Gastrocnemius medialis (tissue), 4 donors: ENCODE measurements around the gene PRSS1. TPM values are rescaled to one million over a fixed set of nuclear protein-coding genes. Genes with fewer than 3 reads are reported as not detected.
"Not testable (repeated sequence)": the region's sequence is repeated elsewhere in the genome, so short reads cannot be mapped to it uniquely, and the experiment has no call there.

Source experiments
- ATAC-seq, 2 donors: fragments of 150-250 bp; one replicate each; pipeline ENCODE4 v1.9.1; 2016
- DNase-seq, 2 donors: peaks; one replicate each; pipeline ENCODE4 v3.0.0-alpha.2; 2019
- H3K27ac ChIP-seq, 4 donors: fragments of 200-600 bp; sonication (generic); 1 replicate in 1 of 4; 2 replicates in 3 of 4; pipeline ENCODE4 v1.5.1; 2016 to 2018; ENCODE audit warnings: mild to moderate bottlenecking in 2 of 4, moderate library complexity in 1 of 4
- H3K27me3 ChIP-seq, 3 donors: fragments of 200-600 bp; sonication (generic) in 2 of 3; 1 replicate in 1 of 3; 2 replicates in 2 of 3; pipeline versions ENCODE4 v1.5.1 to v1.6.0; 2016 to 2019; ENCODE audit warnings: mild to moderate bottlenecking in 1 of 3, moderate library complexity in 1 of 3
- H3K36me3 ChIP-seq, 2 donors: fragments of 200-600 bp; sonication (generic) in 1 of 2; one replicate each; pipeline ENCODE4 v1.5.1; 2017 to 2018
- H3K4me1 ChIP-seq, 2 donors: fragments of 200-600 bp; sonication (generic) in 1 of 2; one replicate each; pipeline ENCODE4 v1.5.1; 2016 to 2017; ENCODE audit warnings: mild to moderate bottlenecking in 2 of 2
- H3K4me3 ChIP-seq, 4 donors: fragments of 200-600 bp; sonication (generic) in 3 of 4; 1 replicate in 1 of 4; 2 replicates in 3 of 4; pipeline ENCODE4 v1.5.1; 2016 to 2019; ENCODE audit warnings: mild to moderate bottlenecking in 2 of 4
- H3K9me3 ChIP-seq, 3 donors: fragments of 200-600 bp; sonication (generic) in 2 of 3; 1 replicate in 1 of 3; 2 replicates in 2 of 3; pipeline ENCODE4 v1.5.1; 2016 to 2019
- POLR2A ChIP-seq, 2 donors: fragments of 450-650 bp; IDR thresholded peaks; one replicate each; pipeline ENCODE4 v1.6.1; 2017; ENCODE audit warnings: antibody characterized with exemption in 2 of 2, mild to moderate bottlenecking in 2 of 2, moderate library complexity in 2 of 2
- in situ Hi-C, 4 donors: fragments of 200-750 bp; cut with MboI; loops; one replicate each; pipeline versions ENCODE4 v1.15.0 to v1.8.0; 2017; ENCODE audit warnings: low sequenced_read_pairs in 4 of 4
- intact Hi-C: fragments of 100-400 bp; cut with DNase I; formaldehyde crosslinking; loops from one replicate; pipeline ENCODE4 v1.15.1; 2023; ENCODE audit warnings: low total_unique reads
- total RNA-seq, 4 donors: library from RNA; depleted of rRNA; stranded (reverse); fragments of >200 nt; gene quantifications; one replicate each; pipeline versions ENCODE4 v1.1.0 to v1.2.3, GENCODE V29; 2016
- TF ChIP-seq, protein P1 (sequence below), 5 experiments: fragments of 450-650 bp in 3 of 5; fragments of 200-600 bp in 2 of 5; sonication (generic) in 2 of 5; IDR thresholded peaks in 4 of 5; conservative IDR thresholded peaks in 1 of 5; 1 replicate in 4 of 5; 2 replicates in 1 of 5; pipeline ENCODE4 v1.5.1; 2016 to 2019; ENCODE audit warnings: antibody characterized with exemption in 5 of 5, mild to moderate bottlenecking in 3 of 5, moderate library complexity in 3 of 5

The PRSS1 gene
- total RNA-seq, 4 donors from 2014 or later = not detected

DNA sequence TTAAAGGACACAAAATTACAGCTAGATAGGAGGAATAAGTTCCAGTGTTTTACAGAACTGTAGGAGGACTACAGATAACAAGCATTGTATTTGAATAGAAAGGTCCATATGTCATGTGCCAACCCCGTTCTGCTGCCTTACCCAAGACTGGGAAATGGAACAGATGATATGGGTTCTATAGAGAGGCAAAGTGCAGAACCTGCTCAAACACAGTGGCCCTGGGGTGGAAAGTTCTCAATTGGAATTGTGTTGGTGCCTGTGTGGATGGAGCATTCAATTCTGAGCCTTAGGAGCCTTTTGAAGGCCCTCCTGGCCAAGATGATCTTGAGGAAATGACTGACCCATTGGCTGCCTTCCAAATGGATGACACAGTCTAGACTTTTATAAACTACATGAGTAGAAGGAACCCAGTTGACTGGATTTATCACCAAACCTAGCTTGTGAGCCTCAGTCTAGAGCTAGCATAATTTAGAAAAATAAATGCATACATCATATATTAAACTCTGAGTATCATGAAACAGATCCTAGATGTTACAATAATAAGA, 4.1 kb upstream of the PRSS1 start:
- TF ChIP-seq, protein P1, sequence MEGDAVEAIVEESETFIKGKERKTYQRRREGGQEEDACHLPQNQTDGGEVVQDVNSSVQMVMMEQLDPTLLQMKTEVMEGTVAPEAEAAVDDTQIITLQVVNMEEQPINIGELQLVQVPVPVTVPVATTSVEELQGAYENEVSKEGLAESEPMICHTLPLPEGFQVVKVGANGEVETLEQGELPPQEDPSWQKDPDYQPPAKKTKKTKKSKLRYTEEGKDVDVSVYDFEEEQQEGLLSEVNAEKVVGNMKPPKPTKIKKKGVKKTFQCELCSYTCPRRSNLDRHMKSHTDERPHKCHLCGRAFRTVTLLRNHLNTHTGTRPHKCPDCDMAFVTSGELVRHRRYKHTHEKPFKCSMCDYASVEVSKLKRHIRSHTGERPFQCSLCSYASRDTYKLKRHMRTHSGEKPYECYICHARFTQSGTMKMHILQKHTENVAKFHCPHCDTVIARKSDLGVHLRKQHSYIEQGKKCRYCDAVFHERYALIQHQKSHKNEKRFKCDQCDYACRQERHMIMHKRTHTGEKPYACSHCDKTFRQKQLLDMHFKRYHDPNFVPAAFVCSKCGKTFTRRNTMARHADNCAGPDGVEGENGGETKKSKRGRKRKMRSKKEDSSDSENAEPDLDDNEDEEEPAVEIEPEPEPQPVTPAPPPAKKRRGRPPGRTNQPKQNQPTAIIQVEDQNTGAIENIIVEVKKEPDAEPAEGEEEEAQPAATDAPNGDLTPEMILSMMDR (IDR thresholded peaks at IDR 0.05 in 4 of 5, conservative IDR thresholded peaks at IDR 0.05 in 1 of 5) = no peak
- no peak for TF ChIP-seq POLR2A (IDR thresholded peaks at IDR 0.05)
- Histone ChIP-seq H3K4me1 (peaks cover 17 to 32% of the 10 kb centered on the region in 2 donors), H3K4me3 (no peak overlapping the region), H3K9me3 (no peaks in the 10 kb centered on the region), H3K36me3 (no peaks in the 10 kb centered on the region), H3K27me3 (no peaks in the 10 kb centered on the region), H3K27ac (no peak overlapping the region)
- in situ Hi-C loops = no loop called here
- ATAC-seq = no peak
- DNase-seq = no peak
- intact Hi-C loops = no loop called here

DNA sequence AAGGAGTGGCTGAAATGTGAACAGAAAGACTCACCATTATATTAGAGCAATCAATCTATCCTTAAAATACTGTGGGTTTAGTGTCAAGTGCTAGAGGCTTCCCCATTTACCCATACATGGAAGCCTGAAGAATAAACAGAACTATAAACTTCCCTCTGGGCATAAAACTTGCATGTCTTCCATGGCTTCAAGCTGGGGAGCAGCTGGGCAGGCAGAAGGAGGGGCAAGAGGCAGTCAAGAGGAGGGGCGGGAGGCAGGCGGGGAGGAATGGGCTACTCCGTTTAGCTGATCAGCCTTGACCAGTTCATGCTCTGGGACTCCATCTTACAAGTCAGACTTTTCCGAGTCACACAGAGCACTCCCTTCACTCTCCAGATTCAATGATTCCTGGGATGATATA, 3.5 kb upstream of the PRSS1 start:
- TF ChIP-seq, protein P1 (IDR thresholded peaks at IDR 0.05 in 4 of 5, conservative IDR thresholded peaks at IDR 0.05 in 1 of 5) = no peak
- no peak for TF ChIP-seq POLR2A (IDR thresholded peaks at IDR 0.05)
- no peaks in the 10 kb centered on the region for H3K27me3 ChIP-seq
- peaks cover 17 to 29% of the 10 kb centered on the region in 2 donors for H3K4me1 ChIP-seq
- intact Hi-C loops (no loop called here), in situ Hi-C loops (no loop called here)
- ATAC-seq = no peak
- no peak overlapping the region for H3K4me3 ChIP-seq
- no peaks in the 10 kb centered on the region for H3K9me3 ChIP-seq
- no peak overlapping the region for H3K27ac ChIP-seq
- DNase-seq = no peak
- H3K36me3 ChIP-seq = no peaks in the 10 kb centered on the region

DNA sequence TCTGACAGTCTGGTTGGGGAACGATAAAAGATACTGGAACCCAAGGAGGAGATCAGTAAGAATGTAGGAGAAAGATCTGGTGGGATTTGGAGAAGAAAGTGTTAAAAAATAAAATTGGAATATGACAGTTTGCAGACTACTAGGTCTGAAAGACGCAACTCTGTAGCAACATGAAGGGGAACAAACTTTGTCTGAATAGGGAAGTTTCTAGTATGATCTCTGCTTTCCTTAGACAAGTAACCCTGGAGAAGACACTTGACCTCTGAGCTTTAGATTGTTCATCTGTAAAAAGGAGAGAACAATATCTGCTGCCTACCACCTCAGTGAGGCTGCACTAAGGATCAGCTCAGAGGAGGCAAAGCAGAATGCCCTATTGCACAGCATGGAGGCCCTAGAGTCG, 3.0 kb upstream of the PRSS1 start:
- Histone ChIP-seq H3K27me3 (no peaks in the 10 kb centered on the region), H3K4me3 (no peak overlapping the region), H3K27ac (no peak overlapping the region), H3K36me3 (no peaks in the 10 kb centered on the region), H3K9me3 (no peaks in the 10 kb centered on the region), H3K4me1 (peaks cover 12 to 25% of the 10 kb centered on the region in 2 donors)
- ATAC-seq = no peak
- intact Hi-C loops (no loop called here), in situ Hi-C loops (no loop called here)
- TF ChIP-seq POLR2A (IDR thresholded peaks at IDR 0.05) = no peak
- TF ChIP-seq, protein P1 (IDR thresholded peaks at IDR 0.05 in 4 of 5, conservative IDR thresholded peaks at IDR 0.05 in 1 of 5) = no peak
- no peak for DNase-seq

DNA sequence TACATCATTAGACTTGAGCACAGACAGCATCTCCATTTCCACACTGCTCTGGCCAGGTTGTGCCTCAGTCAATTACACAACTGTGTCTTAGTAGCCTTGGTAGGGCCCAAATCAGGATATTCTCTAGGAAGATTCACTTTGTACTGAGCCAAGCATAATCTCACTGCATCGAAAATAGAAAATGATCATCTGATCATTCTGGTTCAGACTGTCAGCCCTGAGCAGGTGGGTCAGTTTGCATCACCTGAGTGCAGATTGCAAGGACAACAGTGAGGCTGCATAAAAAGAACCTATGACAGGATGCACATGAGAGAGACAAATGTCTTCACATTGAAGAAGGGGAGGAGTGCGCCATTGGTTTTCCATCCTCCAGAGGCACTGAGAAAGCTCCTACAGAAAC, 862 bp upstream of the PRSS1 start:
- peak; percentile 51 to 74 for ATAC-seq
- DNase-seq, H3K27me3 ChIP-seq, H3K36me3 ChIP-seq, in situ Hi-C loops, intact Hi-C loops, H3K9me3 ChIP-seq, H3K4me3 ChIP-seq: not testable (repeated sequence)
- Histone ChIP-seq H3K4me1 (peaks cover 0 to 19% of the 10 kb centered on the region in 2 donors), H3K27ac (peak overlapping the region in 1 of 4 donors; percentile 29)

DNA sequence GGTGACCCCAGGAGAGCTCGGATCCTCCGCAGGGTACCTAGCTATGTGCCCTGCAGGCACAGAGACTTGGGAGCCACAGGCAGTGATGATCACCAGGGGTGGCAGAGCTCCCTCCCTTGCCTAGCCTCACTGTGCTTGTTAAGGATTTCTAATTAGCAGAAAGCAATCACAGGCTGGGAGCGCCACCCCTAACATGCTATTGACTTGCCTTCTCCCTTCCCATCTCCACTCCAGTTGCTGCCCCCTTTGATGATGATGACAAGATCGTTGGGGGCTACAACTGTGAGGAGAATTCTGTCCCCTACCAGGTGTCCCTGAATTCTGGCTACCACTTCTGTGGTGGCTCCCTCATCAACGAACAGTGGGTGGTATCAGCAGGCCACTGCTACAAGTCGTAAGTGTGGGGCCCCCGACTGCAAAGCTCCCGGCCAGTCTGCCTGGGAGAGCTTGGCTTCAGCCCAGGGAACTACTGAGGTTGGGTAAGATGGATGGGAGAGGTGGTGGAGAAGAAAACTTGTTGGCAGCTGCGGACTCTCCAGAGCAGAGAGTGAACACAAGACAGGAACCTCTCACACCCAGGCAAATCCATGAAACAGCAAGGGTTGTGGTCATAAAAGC, 1.2 kb downstream of the PRSS1 start:
- Histone ChIP-seq H3K27me3 (no peaks in the 10 kb centered on the region), H3K9me3 (no peaks in the 10 kb centered on the region), H3K27ac (no peak overlapping the region), H3K36me3 (no peaks in the 10 kb centered on the region), H3K4me1 (peaks cover 0 to 19% of the 10 kb centered on the region in 2 donors), H3K4me3 (no peak overlapping the region)
- intact Hi-C loops (no loop called here), in situ Hi-C loops (no loop called here)
- DNase-seq (no peak), ATAC-seq (no peak)
- TF ChIP-seq, protein P1 (IDR thresholded peaks at IDR 0.05 in 4 of 5, conservative IDR thresholded peaks at IDR 0.05 in 1 of 5) = no peak
- no peak for TF ChIP-seq POLR2A (IDR thresholded peaks at IDR 0.05)

DNA sequence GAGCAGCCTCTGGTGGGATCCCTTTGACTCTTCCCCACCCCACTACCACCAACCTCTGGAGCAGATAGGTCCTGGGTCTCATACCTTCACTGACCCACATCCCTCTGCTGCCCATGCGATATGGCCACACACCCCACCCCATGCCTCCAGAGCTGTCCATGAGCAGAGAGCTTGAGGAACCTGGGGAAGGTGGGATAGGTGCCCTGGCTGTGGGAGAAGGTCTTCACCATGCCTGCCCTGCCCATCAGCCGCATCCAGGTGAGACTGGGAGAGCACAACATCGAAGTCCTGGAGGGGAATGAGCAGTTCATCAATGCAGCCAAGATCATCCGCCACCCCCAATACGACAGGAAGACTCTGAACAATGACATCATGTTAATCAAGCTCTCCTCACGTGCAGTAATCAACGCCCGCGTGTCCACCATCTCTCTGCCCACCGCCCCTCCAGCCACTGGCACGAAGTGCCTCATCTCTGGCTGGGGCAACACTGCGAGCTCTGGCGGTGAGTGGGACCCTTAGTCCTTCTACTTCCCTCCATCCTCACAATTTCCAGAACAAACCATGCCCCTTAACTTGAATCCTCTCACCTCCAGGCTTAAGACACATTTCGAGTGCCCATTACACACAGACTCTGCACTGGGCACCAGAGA, 2.4 kb downstream of the PRSS1 start:
- ATAC-seq, H3K9me3 ChIP-seq, H3K27me3 ChIP-seq, in situ Hi-C loops, H3K4me3 ChIP-seq, intact Hi-C loops, H3K27ac ChIP-seq, DNase-seq, H3K36me3 ChIP-seq: not testable (repeated sequence)
- peaks cover 0 to 19% of the 10 kb centered on the region in 2 donors for H3K4me1 ChIP-seq
